Mucosa of gallbladder (tissue), 1 donor: ENCODE results near the gene TOX3. TPM values are rescaled to one million over a fixed set of nuclear protein-coding genes. Genes with fewer than 3 reads are reported as not detected.

Experiments used
- DNase-seq: peaks from one replicate; pipeline ENCODE4 v3.0.0-alpha.2; 2020; ENCODE audit warnings: low spot score
- total RNA-seq: library from RNA; stranded (reverse); gene quantifications from one replicate; pipeline ENCODE4 v1.2.1, GENCODE V29; 2021
- donor health status: DM: no; HTN: no; CAD: no.

Gene TOX3
- total RNA-seq, 1 donor from 2014 or later: 38.8 TPM

- DNase-seq: peak; percentile 21
These were observed 54.1 kb downstream of the TOX3 start for GRCh38 chr16:52492789-52493357.

- DNase-seq: no peak
These were observed 55.7 kb downstream of the TOX3 start for GRCh38 chr16:52491216-52491615.

DNA sequence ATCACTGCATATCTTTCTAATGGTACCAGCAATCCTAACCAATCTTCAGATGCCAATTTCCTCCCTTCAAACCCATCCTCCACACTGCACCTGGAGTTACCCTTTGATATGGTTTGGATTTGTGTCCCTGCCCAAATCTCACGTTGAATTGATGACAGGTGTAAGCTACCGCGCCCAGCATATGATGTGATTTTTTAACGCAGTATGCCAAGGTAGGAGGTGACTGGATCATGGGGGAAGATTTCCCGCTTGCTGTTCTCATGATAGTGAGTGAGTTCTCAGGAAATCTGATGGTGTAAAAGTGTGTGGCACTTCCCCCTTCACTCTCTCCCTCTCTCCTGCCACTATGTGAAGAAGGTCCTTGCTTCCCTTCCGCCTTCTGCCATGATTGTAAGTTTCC, 57.0 kb downstream of the TOX3 start:
- DNase-seq: no peak

- DNase-seq: peak; percentile 48
These were observed 58.1 kb downstream of the TOX3 start for GRCh38 chr16:52488837-52489289.

DNA sequence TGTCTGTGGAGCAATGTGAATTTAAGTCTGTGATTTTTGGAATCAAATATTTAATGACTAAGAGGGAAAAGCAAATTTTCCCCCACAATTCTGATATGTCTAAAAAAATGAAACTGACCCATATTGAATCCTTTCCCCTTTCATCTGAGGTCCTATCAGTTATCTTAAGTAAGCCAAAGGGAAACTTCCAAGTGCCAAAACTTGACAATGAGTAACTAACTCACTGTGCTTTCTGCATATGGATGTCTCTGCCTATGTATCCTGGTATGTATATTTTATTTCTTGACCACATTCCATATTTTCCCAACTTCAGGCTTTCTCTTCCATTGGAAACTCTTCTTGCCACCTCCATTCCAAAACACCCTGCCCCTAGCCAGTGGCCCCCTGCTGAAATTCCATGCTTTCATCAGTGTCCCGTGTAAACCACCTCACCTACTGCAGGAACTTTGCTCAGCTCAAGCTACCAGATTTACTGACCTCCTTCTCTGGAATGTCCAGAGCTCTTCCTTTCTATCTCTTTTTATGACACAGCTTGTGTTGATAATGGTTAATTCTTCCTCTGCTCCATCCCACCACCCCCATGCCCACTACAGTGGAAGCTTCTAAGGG, 59.0 kb downstream of the TOX3 start:
- no peak for DNase-seq

DNA sequence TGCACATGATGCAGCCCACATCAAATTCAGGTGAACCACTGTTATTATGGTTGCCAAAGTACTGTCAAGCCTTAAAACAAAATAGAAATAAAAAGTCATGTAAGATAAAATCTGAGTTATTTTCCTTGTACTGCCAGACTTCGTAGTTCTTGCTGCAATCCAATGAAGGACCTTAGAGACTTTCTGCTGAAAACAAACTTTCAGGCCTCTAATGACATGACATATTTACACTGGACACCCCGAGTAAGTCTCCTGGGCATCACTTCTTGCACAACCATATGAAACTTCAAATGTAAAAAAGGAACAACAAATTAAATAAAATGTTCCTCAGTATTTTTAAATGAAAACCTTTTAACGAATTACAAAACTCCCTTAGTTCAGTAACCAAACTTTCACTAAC, 66.7 kb downstream of the TOX3 start:
- DNase-seq: no peak

DNA sequence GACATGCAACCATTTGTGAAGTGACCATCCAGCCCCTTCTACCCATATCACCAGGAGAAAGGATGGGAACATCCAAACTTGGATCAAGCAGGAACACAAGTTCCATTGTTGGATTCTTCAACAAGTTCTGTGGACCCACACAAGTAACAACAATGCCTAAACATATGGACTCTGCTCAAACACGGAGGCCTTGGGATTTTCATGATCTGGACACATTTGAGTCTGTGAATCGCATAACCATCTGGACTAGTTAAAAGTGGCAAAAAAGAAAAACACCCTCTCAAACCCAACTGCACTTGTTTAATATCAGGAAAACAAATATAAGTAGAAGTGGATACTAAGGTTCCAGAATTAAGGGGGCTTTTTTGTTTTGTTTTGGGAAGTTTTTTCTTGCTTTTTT, 70.8 kb downstream of the TOX3 start:
- DNase-seq: no peak

GRCh38 chr16:52474679-52475078, 72.3 kb downstream of the TOX3 start:
- no peak for DNase-seq

GRCh38 chr16:52473096-52473495, 73.8 kb downstream of the TOX3 start:
- no peak for DNase-seq

DNA sequence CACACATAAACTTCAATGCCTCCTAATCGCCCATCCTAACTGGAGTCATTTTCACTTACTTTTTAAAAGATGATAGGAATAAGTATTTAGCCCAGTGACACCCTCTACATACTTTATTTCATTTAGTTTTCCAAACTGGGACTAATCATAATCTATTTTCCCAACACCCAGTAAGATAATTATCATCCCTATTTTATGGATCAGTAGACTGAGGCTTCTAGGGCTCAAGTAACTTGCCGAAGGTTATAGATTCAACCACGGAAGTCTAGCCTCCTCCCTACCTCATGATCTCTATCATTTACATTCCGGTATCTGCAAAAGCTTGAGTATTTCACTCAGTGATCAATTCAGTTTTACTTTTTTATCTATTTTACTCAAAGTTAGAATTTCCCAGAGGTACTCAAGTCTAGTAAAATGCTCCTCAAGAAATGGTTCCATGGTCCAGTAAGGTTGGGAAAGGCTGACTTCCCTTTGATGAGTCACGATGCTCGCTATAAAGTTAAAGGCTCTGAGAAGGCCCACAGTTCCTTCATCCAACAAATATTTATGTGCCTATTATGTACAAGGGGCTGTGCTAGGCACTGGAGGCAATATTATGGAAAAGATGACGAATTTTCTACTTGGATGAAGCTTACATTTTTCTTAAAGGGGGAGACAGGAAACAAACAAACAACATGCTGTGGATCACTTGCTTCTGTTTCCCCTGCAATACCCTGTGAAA, 75.1 kb downstream of the TOX3 start:
- DNase-seq: no peak

GRCh38 chr16:52470585-52470984, 76.4 kb downstream of the TOX3 start:
- DNase-seq: no peak

DNA sequence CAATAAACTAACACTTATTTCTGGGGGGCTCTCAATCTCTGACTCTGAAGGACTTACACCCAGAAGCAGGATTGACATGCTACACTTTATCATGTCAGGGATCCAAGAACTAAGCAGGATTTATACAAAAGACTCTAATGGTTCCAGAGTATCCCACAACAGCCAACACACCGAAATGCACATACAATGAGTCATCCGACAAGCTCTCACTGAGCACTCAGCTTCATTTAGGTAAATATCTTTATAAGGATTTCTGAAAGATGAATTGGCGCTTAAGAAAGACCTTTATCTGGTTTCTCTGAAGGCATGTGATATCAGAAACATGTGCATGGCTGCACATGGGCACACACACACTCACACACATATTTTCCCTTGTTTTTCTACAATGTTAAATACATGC, 77.2 kb downstream of the TOX3 start:
- no peak for DNase-seq

DNA sequence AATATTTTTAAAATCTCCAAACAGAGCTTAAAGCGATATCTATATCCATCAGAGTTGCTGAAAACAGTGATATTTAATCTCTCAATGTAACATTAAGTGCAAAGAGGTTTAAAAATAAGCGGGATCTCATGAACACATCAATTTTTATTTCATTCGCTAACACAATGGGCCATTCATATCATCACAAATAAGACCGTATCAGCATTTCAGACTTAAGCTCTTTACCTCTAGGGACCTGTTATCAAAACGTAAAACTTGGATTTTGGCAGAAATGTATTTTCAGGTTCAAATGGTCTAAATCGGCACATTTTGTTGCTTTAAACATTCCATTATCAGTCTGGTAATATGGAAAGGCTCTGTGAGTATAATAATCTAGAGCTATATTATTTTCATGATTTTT, 77.9 kb downstream of the TOX3 start:
- DNase-seq: no peak

GRCh38 chr16:52467753-52468152, 79.2 kb downstream of the TOX3 start:
- DNase-seq: no peak

DNA sequence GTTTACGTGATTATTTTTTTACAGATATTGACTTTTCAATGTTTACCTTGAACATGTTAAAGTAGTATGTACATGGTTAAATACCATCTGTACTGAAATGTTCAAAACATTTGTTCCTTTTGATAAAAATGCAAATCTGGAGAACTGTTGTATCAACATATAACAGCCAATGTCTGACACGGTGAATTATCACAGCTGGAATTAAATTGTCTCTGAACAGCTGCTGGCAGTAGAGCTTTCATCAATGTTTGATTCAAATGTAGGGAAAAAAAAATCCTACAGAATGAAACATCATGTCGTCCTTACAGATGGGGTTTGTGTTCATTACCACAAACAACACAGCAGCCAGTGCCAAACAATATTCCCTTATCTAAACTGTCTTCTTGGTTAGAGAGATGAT, 79.9 kb downstream of the TOX3 start:
- DNase-seq: no peak

- DNase-seq: no peak
These were observed 81.2 kb downstream of the TOX3 start for GRCh38 chr16:52465711-52466267.

DNA sequence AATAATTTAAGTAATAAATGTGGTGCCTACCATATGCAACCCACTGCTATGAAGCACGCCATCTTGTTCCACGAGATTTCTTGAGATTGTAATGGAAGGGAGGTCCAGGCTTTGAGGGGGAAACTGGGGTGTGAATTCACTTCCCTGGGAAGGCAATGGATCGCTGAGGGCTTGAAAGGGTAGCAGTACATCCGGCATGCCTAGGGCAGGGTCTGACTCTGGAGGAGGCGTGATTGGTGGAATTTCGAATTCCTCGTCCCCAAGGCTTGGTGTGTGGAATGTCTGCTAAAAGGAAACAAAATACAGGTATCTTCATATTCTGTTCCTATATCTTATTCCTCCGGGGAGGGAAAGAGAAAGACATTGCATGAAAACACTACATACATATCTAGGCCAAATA, 83.0 kb downstream of the TOX3 start:
- DNase-seq: no peak

DNA sequence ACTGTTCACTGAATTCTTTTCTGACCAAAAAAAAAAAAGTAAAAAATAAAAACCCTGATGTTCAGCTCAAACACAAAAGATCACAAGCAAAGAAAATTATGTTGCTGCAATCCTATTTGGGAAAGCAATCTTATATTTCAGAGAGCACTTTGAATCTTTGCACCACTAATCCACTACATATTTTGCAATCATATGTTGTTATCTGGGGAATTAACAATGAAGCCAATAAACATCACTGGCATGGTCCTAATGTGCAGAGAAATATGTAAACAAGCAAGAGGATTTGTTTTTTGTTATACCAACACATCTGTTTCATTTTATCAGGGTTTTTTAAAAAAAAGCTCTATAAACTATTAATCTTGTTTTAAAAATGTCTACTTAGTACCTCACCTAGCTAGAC, 84.1 kb downstream of the TOX3 start:
- DNase-seq: no peak

GRCh38 chr16:52460639-52461178, 86.2 kb downstream of the TOX3 start:
- DNase-seq: no peak

- no peak for DNase-seq
These were observed 90.6 kb downstream of the TOX3 start for GRCh38 chr16:52456368-52456767.

DNA sequence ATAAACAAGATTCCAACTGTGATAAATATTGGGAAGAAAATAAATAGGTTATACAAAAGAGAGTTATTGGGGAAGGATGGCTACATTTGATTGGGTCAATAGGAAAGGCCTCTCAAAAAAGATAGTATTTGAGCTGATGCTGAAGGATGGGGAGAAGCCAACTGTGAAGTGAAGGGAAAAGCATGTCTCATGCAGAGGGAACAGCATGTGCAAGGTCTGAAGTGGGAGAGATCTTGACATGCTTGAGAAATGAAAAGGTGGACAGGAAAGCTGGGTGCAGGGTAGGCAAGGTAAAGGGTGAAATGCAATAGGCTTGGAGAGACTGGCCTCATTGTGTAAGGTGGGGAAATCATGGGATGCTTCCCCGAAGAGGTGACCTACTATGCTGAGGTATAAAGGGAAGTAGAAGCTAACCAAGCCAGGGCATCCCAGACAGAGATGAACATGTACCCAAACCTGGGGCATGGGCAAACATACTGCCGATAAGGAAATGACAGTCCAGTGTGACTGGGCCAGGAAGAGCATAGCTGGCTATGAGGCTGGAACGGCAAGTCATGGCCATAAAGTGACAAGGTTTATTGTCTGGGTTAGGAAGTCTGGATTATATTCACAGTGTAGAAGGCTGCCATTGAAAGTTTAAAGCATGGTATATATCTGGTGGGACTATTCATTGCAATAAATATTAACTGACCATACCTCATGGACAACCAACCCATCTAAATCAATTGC, 91.2 kb downstream of the TOX3 start:
- no peak for DNase-seq

DNA sequence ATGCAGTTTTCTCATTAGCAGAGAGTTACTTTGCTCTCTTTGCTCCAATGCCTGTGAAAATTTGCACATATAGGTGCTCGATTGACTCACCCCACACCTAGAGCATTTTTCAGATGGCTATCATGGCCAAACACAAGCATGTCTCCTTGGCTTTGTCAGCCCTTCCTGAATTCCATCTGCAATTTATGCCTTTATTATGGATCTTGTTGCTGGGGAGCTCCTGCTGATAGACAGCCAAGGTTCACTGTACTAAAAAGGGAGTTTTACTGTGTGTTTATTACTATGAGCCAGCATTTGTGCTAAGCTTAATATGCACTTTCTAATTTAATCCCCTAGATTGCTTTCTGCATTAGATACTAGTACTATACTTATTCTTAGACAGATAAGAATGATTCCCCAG, 93.3 kb downstream of the TOX3 start:
- no peak for DNase-seq
